GM18526 (cell line): ENCODE results near the gene THEMIS2.

ENCODE experiments used
- POLR2A ChIP-seq: IDR thresholded peaks from 3 replicates; pipeline ENCODE4 v1.6.1; 2011; ENCODE audit not compliant: insufficient read length; ENCODE audit errors: extremely low read depth

Gene THEMIS2

DNA sequence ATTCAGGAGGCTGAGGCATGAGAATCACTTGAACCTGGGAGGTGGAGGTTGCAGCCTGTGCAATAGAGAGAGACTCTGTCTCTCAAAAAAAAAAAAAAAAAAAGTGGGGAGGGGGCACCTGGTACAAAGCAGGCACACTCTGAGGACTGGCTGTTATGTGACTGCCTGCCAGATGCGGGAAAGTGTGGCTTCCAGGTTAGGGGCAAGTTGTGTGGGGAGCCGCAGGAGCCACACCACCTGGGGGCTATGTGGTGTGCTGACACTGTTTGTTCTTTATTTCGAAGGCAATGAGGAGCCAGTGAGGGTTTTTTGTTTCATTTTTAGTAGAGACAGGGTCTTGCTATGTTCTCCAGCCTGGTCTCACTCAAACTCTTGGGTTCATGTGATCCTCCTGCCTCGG lies 5.7 kb downstream of the THEMIS2 start:
- TF ChIP-seq POLR2A = no peak

DNA sequence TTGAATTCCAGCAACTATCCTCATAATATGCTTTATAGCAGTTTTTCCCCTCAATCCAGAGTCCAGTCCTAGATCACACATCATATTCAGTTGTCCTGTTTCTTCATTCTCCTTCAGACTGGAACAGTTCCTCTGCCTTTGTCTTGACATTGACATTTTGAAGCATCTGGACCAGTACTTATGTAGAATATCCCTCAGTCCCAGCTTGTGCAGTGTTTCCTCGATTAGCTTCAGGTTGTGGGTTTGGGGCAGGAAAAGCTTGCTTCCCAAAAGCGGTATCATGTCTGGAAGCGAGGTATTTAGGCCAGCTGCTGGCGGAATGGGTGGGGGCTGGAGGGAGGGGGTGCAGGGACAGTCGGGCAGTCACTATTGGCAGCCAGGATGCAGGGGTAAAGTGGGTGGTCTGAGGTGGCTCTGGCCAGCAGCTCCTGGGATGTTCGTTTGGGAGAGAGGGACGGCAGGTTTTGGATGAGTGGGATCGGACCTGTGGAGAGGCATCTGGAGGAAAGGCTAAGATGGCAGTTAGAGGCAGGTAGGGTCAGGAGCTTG lies 6.5 kb downstream of the THEMIS2 start:
- no peak for TF ChIP-seq POLR2A

DNA sequence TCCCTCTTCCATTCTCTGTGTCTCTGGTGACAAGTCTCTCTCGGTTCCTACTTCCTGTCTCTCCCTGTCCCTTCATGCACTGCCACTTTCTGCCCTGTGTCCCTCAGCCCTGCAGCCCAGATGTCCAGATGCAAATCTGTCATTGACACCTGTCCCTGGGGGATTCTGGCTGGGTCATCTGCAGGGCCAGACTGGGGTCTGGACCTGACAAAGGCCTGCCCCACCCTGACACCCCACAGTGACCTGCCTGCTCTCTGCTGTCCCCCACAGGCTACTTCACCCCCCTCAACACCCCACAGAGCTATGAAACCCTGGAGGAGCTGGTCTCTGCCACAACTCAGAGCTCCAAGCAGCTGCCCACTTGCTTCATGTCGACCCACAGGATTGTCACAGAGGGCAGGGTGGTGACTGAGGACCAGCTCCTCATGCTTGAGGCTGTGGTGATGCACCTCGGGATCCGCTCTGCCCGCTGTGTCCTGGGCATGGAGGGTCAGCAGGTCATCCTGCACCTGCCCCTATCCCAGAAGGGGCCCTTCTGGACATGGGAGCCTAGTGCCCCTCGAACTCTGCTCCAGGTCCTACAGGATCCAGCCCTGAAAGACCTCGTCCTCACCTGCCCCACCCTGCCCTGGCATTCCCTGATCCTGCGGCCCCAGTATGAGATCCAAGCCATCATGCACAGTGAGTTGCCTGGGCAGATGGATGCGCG lies 7.2 kb downstream of the THEMIS2 start:
- peak; percentile 27 for TF ChIP-seq POLR2A

DNA sequence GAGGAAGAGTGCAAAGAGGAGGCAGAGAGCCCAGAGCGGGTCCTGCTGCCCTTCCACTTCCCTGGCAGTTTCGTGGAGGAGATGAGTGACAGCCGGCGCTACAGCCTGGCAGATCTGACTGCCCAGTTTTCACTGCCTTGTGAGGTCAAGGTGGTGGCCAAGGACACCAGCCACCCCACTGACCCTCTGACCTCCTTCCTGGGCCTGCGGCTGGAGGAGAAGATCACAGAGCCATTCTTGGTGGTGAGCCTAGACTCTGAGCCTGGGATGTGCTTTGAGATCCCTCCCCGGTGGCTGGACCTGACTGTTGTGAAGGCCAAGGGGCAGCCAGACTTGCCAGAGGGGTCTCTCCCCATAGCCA lies 10.2 kb downstream of the THEMIS2 start:
- TF ChIP-seq POLR2A = no peak

DNA sequence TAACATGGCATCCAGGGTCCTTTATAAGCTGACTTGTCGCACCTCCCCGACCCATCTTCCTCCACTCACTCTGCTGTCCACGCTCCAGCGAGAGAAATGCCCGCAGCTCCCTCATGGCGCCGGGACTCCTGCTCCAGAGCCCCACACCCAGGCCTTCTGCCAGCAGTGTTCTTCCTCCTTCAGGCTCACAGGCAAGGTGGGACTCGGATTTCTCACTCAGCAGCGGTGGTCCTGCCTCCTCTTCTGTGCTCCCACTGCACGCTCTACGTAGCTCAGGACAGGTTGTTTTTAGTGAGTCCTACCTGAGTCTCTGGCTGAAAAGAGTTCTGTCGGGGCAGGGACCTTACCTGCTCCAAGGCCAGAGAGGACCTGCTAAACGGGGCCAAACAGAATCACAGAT lies 11.2 kb downstream of the THEMIS2 start:
- TF ChIP-seq POLR2A = no peak

DNA sequence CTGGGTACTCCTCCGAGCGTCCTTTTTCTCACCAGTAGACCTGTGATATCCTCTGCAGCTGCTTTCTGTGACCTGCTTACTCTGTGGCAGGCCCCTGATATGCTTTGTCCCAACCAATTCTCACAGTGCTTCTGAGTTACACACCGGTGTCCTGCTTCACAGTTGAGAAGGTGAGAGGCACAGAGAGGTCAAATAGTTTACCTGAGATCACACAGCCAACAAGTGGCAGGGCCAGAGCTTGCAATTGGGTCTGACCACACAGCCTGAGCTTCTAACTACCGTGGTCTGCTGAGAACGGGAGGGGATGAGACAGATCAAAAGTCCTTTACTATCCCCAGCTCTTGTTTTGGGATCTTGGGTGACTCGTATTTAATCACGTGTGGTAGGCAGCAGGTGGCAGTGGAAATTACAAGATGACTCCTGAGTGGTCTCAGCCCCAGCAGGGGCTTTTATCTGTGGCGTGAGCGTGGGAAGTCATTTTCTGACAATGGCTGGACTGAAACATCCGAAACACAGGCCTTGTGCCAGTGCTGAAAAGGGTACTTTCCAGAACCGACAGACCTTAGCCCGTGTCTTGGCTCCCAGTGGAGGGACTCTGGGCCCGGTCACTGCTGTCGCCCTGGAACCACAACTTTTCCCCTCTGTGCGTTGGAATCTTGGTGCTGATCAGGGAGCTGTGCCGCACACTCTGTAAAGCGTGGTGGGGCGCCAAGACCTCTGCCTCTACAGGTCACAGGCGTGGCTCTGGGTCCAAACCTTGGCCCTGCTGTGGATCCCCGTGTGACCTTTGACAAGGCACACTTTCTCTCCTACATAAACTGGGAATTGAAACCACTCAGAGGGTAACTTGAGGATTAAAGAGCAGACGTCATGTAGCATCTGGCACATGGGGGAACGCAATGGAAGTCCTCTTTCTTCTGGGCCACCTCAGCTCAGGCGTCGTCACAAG lies 11.9 kb downstream of the THEMIS2 start:
- peak; percentile 30 for TF ChIP-seq POLR2A

DNA sequence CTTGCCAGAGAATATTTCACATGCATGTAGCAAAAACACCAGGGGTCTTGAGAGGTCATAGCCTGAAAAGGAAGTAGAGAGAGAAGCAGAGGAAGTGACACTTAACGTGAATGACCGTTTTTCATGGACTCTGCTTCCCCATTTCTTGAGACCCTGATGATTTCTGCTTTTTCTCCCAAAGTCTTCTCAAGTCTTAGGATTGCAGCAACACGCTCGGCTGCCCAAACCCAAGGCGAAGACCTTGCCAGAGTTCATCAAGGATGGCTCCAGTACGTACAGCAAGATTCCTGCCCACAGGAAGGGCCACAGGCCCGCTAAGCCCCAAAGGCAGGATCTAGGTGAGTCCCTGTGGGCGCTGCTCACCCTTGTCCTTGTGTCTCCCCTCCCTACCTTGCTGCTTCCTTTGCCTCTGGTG lies 12.8 kb downstream of the THEMIS2 start:
- TF ChIP-seq POLR2A = no peak

DNA sequence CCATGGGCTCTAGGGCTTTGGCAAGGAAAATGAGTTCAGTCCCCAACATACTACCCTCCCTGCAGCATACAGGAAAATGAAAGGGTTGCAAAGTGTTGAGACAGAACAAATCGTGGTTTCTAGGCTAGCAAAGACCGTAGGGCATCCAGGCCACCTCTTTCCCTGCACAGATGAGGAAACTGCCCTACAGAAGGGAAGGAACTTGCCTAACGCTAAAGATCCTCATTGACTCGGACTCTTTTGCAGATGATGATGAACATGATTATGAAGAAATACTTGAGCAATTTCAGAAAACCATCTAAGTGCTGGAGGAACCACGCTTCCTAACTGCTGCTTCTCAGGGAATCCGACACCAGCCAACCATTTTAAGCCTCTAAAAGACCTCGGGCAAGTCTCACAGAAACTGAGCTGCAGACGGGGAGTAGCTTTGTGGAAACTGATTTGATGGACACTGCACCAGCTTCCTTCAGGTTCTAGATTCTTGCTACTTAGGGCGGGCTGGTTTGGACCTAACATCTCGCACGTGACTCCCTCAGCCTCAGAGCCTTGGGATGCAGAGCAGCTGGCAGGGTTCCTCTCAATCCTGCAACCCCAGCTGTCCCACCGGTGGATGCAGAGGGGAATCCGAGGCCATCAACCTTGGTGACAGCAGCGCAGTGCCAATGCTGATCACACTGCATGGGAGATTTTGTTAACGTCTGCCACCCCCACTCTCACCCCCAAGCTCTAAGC lies 13.4 kb downstream of the THEMIS2 start:
- TF ChIP-seq POLR2A = no peak

DNA sequence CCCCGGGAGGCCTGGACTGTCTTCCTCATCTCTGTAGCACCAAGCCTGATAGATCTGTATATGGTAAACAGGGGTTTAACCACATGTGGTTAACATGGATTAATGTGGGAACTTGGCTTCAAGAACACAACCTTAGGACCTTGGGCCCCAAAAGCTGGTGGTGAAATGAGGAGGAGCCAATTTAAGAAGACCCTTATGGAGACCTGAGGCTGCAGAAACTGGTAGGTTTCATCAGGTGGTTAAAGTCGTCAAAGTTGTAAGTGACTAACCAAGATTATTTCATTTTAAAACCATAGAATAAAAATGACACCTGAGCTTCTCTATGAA lies 14.0 kb downstream of the THEMIS2 start:
- TF ChIP-seq POLR2A = no peak

DNA sequence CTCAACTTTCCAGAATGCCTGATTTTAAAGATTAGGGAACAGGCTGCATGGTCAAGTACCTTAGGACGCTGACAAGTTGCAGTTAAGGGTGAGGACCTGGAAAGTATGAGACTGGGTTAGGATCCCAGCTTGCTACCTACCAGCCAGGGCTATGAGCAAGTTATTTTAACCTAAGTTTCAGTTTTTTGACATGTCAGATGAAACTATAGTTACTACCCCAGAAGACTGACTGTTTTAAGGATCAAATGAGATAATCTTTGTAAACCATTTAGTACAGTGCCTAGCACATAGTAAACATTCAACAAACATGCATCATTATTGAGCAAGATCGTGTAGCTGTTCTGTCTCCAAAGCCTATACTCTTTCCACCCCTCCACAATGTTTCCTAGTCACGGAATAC lies 14.4 kb downstream of the THEMIS2 start:
- no peak for TF ChIP-seq POLR2A

DNA sequence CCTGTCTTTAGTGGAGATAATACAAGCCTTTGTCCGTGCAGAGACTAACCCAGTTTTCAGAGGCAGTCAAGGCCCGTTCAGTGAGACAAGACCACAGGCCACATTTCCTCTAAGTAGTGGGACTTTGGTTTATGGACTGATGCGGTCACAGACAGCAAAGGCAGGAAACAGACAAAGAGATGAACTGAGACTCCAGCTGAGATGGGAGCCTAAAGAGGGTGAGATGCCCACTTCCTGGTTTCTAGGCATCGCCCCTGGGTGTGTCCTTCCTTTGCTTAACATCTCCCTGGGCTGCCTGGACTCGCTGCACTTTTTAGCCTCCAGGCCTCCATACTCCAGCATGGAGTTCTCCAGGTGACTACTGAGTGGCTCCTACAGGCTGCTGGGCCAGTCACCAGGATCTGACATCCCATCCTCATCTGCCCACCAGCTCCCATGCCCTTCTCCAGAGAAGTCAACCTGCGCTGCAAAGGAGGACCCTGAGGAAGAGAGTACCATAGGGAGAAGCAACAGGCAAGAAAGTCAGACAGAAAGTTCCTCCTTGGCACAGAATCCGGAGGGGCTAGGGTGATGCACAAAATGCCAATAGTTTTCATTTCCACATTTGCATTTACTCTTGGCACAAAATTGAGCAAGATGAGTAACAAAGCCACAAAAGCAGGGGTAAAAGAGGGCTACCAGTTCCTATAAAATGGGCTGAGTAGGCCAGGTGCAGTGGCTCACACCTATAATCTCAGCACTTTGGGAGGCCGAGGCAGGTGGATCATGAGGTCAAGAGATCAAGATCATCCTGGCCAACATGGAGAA lies 15.1 kb downstream of the THEMIS2 start:
- TF ChIP-seq POLR2A = no peak

DNA sequence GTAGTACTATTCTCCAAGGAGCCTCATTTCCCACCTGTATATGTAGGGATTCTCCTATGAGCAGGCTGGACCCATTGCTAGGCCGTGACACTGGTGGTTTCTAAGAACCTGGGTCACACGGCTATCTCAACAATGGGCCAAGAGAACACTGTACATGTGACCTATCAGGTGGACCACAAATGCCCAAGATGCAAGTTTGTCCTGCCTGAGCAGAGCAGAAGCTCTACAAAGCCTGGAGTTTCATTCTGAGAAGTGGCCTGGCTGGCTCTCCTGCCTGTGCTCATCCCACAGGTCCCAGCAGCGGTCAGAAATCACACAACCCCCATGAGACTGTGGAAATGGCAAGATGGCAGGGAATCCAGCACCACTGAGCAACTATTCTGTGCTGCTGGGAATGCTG lies 17.2 kb downstream of the THEMIS2 start:
- TF ChIP-seq POLR2A = no peak

DNA sequence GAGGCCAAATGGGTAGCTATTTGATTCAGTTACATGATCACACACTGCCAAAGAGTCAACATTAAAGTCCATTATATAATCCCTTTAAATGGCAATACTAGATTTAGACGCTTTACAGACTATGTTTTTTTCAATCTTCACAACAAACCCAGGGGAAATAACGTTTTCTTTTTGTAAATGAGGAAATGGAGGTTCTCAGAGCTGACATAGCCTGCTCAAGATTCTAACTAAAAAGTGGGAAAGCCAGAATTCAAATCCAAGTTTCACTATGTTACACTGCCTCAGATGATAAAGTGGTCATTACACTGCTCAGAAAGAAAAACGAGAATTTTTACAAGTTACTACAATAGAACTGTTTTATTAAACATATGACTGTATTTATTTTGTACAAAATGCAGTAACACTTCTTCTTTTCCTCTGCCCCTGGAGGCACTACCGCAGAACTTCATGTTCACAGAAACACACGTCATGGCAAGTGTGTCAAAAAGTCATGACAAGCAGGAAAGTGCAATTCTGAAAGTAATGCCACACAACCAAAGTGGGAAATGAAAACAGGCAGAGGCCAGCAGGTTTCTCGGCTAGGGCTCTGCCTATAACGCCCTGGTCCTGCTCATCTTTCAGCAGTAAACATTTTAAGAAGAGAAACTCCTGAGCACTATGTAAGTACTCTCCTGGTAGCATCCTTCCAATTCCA lies 19.0 kb downstream of the THEMIS2 start:
- TF ChIP-seq POLR2A = no peak

DNA sequence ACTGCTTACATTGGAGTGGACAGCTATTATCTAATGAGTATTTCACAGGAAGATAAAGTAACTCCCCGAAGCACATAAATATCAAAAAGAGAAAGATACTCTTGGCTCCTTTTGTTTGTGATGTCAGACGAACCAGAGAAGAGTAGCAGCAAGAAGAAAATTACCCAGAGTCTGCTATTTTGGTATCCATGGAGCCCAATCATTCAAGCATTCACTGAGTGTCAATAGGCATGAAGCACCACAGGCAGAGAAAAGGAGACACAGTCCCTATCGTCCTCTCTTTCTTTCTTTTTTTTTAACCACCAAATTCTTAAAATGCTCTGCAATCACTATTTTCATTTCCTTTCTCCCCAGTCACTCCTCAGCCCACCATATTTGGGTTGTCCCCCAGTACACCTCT lies 22.2 kb downstream of the THEMIS2 start:
- TF ChIP-seq POLR2A = no peak
